Stimulated activated CD4-positive, alpha-beta T cell treated with anti-CD3 and anti-CD28 coated beads, TNF-alpha, amount 100 ng/mL, for 4 hours (primary cell): ENCODE results near the gene RSPH9.
"Not testable (repeated sequence)": the region's sequence is repeated elsewhere in the genome, so short reads cannot be mapped to it uniquely, and the experiment has no call there.

Experiments
- DNase-seq, 3 experiments: peaks; one replicate each; pipeline ENCODE4 v3.0.0-alpha.2; 2020; ENCODE audit warnings: low read depth in 3 of 3

The RSPH9 gene

GRCh38 chr6:43628393-43629103, 16.3 kb upstream of the RSPH9 start:
- peak in 2 of 3 experiments; percentile 26 to 32 for DNase-seq

DNA sequence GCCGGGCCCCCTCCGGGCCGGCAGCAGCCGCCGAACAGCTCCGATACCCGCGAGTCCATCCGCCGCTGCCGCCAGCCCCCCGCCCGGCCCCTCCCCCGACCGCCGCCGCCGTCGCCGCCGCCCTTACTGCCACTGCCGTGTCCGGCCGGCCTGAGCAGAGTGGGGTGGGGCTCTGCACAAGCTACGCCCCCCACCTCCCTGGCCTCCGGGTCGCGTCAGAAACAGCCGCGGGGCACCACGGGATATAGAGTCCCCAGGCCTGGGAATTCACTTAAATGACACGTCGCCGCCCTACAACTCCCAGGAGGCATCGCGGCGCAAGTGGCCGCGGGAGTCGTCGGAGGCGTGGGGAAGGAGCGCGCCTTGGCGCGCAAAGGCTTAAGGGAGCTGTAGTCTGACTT, 15.7 kb upstream of the RSPH9 start, which contains the start of gene GTPBP2:
Gene GTPBP2, minus strand, starts transcription at position 161 of the 401 bp plus-strand sequence. Its CDS starts 102 bp downstream, at position 59.
- DNase-seq: peak; percentile 83 to 96 (median 92)

DNA sequence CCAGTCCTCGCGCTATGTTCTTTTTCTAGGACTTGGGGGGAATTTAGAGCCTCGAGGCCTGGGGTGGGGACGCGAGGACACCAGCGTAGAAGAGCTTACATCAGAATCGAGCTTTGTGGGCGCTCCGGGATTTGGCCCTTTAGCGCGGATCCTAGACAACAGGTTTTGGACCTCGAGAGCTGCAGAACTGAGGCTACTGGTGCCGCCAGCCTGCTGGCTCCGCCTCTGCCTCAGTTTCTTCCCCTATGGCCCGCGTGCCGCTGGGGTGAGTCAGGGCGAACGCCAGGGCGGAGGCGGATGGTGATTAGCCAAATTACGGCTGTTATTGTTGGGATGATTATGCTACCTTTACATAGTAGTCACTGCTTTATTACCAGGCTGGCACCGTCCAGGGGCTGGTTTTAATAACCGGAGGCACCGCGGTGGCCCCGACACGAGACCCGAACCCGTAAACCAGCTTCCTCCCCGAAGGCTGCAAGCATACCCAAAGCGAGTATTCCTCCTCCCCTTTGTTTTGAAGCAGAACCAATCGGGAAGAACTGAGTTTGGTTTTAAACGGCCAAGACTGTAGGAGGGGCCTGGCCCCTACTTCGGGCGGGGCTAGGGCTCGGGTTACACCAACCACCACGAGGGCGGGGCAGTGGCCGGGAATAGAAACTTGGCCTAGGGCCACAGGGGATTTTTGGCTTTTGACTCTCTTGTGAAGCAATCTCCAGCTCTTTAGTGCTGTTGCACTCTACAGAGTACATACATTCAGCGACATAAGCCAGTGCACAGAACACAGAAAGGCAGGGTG, 15.1 kb upstream of the RSPH9 start:
- peak; percentile 62 to 74 (median 69) for DNase-seq

GRCh38 chr6:43630980-43631619, 13.7 kb upstream of the RSPH9 start:
- DNase-seq: no peak

- not testable (repeated sequence) for DNase-seq
These were observed 11.8 kb upstream of the RSPH9 start for GRCh38 chr6:43633002-43633401.

DNA sequence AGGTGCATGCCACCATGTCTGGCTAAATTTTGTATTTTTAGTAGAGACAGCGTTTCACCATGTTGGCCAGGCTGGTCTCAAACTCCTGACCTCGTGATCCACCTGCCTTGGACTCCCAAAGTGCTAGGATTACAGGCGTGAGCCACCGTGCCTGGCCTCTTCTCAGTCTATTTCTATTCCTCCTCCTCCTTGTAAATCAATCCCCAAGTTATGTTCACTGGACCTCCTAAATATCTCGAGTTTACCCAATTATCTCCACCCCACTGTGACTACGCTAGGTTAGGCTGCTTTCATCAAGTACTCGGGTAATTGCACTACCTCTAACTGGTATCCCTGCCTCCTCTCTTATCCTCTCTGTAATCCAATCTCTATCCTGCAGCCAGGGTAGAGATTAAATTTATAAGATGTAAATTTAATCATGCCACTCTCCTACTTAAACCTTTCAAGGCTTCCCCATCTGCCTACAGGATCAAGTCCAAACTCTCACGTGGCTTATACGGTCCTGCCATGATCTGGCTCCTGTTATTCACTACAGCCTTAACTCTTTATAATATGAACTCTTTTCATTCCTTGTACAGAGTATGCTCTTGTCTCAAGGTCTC, 10.0 kb upstream of the RSPH9 start:
- DNase-seq: no peak

- peak; percentile 70 to 79 (median 76) for DNase-seq
These were observed 9.2 kb upstream of the RSPH9 start, which contains the start of gene MAD2L1BP for GRCh38 chr6:43635387-43636307. MAD2L1BP (plus strand) TSS chr6:43635840; CDS start chr6:43635876, 36 bp downstream.

- DNase-seq: no peak
These were observed 8.6 kb upstream of the RSPH9 start for GRCh38 chr6:43636308-43636659.

DNA sequence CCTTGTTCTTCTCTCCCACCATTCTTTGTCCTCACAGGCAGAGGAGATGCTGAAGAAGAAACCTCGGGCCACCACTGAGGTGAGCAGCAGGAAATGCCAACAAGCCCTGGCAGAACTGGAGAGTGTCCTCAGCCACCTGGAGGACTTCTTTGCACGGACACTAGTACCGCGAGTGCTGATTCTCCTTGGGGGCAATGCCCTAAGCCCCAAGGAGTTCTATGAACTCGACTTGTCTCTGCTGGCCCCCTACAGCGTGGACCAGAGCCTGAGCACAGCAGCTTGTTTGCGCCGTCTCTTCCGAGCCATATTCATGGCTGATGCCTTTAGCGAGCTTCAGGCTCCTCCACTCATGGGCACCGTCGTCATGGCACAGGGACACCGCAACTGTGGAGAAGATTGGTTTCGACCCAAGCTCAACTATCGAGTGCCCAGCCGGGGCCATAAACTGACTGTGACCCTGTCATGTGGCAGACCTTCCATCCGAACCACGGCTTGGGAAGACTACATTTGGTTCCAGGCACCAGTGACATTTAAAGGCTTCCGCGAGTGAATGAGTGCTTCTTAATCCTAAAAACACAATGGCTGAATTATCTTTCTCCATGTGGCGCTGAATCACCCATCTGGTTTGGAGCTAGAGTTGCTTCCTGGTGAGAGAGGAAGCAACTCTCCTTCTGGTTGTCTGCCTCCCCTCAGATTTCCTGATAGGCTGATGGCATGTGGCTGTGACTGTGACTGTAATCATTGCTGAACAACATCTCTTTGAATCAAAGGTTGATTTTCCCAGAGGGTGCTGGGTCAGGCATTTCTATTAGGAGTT, 4.6 kb upstream of the RSPH9 start:
- DNase-seq: no peak

- no peak for DNase-seq
These were observed 753 bp downstream of the RSPH9 start for GRCh38 chr6:43645613-43645964.

DNA sequence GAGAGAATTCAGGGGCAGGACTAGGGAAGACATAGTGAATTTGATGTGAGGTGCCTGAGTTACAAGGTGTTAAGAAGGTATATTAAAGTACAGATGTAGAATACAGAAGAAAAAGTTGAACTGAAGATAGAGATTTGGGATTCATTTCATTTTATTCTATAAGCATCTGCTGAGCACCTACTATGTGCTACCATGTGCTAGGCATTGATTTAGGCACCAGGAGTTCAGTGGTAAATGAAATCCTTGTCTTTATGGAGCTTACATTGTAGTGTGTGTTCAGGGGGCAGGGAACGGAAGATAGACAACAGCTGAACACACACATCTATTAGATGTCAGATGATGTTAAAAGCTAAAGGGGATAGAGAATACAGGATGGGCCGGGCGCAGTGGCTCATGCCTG, 2.8 kb downstream of the RSPH9 start:
- no peak for DNase-seq

DNA sequence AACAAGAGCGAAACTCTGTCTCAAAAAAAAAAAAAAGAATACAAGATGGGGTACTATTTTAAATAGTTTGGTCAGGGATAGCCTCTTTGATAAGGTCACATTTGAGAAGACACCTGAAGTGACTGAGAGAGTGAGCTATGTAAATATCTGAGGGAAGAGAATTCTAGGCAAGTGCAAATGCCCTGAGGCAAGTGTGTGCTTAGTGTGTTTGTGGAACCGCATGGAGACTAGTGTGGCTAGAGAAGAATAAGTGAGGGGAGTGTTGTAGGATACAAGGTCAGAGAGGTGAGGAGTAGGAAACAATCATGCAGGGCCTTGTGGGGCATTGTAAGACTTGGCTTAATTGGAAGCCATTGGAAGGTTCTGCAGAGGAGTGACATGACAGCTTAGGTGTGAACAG, 3.4 kb downstream of the RSPH9 start:
- DNase-seq: no peak

DNA sequence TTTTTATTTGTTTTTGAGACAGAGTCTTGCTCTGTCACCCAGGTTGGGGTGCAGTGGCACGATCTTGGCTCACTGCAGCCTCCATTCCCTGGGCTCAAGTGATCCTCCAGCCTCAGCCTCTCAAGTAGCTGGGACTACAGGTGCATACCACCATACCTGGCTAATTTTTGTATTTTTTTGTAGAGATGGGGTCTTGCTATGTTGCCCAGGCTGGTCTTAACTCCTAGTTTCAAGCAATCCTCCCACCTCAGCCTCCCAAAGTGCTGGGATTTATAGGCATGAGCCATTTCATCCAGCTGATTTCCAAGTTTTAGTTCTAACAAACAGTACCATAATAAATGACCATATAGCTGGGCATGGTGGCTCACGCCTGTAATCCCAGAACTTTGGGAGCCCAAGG, 8.0 kb downstream of the RSPH9 start:
- not testable (repeated sequence) for DNase-seq

GRCh38 chr6:43657221-43657802, 12.5 kb downstream of the RSPH9 start:
- no peak for DNase-seq

DNA sequence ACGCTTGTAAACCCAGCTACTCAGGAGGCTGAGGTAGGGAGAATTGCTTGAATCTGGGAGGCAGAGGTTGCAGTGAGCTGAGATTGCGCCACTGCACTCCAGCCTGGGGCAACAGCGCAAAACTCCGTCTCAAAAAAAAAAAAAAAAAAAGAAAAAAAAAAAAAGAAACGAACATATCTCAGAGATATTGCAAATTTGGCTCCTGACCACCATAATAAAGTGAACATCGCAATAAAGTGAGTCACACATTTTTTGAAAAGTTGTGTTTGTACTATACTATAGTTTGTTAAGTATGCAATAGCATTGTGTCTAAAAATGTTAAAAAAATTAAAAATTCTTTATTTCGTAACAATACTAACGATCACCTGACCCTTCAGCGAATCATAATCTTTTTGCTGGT, 13.3 kb downstream of the RSPH9 start:
- DNase-seq: no peak

GRCh38 chr6:43662948-43663347, 18.1 kb downstream of the RSPH9 start:
- not testable (repeated sequence) for DNase-seq

DNA sequence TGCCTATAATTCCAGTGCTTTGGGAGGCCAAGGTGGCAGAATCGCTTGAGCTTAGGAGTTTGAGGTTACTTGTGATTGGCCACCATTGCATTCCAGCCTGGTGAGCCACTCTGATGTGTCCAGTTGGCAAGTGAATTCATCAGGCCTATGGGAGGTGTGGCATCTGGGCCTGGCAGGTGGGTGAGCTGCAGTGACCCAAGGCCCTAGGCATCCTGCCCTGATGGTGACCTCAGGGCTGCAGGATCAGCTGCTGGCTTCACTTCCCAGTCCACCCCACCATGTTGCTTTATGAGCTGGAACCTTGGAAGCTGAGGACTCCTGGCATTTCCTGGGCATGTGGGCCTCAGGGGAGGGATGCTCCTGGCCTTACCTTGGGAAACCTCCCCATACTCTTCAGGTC, 20.5 kb downstream of the RSPH9 start:
- no peak for DNase-seq

DNA sequence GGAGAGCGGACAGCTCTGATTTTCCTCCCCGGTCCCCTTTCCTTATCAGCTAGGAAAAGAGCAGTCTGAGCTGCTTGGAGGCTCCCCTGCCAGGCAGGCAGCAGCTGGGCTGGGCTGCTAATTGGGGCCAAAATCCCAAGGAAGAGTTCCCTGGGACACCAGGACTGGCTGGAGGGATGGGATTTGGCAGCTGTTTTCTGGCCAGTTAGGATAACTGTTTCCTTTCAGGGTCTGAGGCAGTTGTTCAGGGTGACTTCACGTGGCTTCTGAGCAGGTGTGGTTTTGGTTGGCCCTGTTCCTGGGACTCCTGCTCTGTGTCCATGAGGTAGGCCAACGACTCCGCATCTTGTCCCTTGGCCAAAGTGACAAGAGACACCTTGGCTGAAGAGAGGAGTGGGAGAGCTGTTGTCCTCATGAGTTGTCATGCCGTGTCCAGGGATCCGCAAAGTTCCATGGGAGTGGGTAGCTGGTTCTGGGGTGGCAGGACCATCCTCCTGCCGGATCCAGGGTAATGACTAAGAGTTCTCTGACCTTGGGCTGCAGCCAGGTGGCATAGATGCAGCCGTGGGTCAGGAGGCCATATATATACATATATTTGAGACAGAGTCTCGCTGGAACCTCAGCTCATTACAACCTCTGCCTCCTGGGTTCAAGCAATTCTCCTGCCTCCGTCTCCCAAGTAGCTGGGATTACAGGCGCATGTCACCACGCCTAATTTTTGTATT, 21.5 kb downstream of the RSPH9 start:
- DNase-seq: no peak
